ENCODE measurements around the gene AEN.

AEN gene

GRCh38 chr15:88613074-88613944, 7.8 kb upstream of the AEN start:
- Histone ChIP-seq H3K36me3 (ENCODE audit: control insufficient read depth in 4 of 4, insufficient read depth in 4 of 4, low read length in 3 of 4) (no peaks in the 10 kb centered on the region), H3K4me1 (ENCODE audit: control extremely low read depth in 1 of 4, control insufficient read depth in 4 of 4, insufficient read depth in 4 of 4, low read length in 3 of 4) (peaks cover 0 to 11% (median 8%) of the 10 kb centered on the region in 4 experiments), H3K9me3 (ENCODE audit: control extremely low read depth in 1 of 5, control insufficient read depth in 4 of 5, insufficient read depth in 2 of 5, low read depth in 1 of 5, low read length in 4 of 5) (no peaks in the 10 kb centered on the region), H3K27me3 (replicated peaks in 2 of 5; ENCODE audit: control insufficient read depth in 4 of 5, insufficient read depth in 5 of 5, low read length in 4 of 5) (peaks cover 0 to 10% (median 3%) of the 10 kb centered on the region in 5 experiments), H3K4me3 (ENCODE audit: control insufficient read depth in 1 of 7, extremely low read depth in 1 of 7, insufficient read depth in 4 of 7, low read depth in 2 of 7, low read length in 6 of 7) (no peak overlapping the region), H3K27ac (ENCODE audit: insufficient read depth in 1 of 2, low read depth in 1 of 2, low read length in 2 of 2, poor library complexity in 1 of 2, severe bottlenecking in 2 of 2) (no peak overlapping the region)
- no peak for DNase-seq
- ChIA-PET POLR2A (no interaction called here), CTCF (no interaction called here)
- WGBS (ENCODE audit: insufficient coverage) = 97% methylated on average over 3 of the region's 7 CpGs

DNA sequence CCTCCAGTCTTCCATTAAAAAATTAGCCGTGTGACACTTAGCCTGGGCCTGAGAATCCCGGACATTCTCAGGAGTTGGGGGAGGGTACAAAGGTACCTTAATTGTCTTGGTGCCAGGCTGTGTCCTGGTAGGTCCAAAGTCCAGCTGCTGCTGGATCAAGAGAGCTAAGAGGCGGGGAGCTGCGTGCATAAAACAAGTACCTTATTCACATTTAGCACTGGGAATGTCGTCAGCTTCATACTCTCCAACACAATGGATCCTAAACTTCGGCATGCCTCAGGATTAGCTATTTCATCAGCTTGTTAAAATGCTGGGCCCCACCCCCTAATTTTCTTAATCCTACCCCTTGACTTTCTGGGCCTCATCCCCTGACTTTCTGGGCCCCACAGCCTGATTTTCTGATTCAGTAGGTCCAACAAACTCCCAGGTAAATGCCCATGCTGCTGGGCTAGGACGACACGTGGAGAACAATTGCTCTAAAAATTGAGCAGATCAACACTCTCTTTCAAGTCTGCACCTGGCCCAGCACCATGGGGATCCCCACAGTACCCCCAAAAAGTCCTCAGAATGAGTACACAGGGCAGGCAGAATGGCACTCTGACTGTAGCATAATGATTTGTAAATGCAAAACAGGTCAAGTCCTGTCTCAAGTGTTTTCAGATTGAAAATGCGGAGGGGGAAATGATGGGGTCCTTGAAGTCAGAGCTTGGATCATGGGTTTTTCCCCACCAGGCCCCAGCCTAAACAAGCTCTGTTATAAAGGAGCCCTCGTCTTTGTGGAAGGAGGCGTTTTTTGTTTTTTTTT, 5.6 kb upstream of the AEN start:
- 96% methylated on average over 9 of the region's 11 CpGs for WGBS (ENCODE audit: insufficient coverage)
- POLR2A ChIA-PET = interaction anchor here (0.6 kb wide), 1 partner anchor 248 kb away, joined by 3 read pairs; no protein-coding TSS in a partner anchor

GRCh38 chr15:88616240-88616639, 4.9 kb upstream of the AEN start:
- Histone ChIP-seq H3K9me3 (ENCODE audit: control extremely low read depth in 1 of 5, control insufficient read depth in 4 of 5, insufficient read depth in 2 of 5, low read depth in 1 of 5, low read length in 4 of 5) (no peaks in the 10 kb centered on the region), H3K27ac (ENCODE audit: insufficient read depth in 1 of 2, low read depth in 1 of 2, low read length in 2 of 2, poor library complexity in 1 of 2, severe bottlenecking in 2 of 2) (no peak overlapping the region), H3K4me1 (ENCODE audit: control extremely low read depth in 1 of 4, control insufficient read depth in 4 of 4, insufficient read depth in 4 of 4, low read length in 3 of 4) (peaks cover 0 to 8% (median 5%) of the 10 kb centered on the region in 4 experiments), H3K27me3 (replicated peaks in 2 of 5; ENCODE audit: control insufficient read depth in 4 of 5, insufficient read depth in 5 of 5, low read length in 4 of 5) (peaks cover 0 to 3% (median 0%) of the 10 kb centered on the region in 5 experiments), H3K4me3 (ENCODE audit: control insufficient read depth in 1 of 7, extremely low read depth in 1 of 7, insufficient read depth in 4 of 7, low read depth in 2 of 7, low read length in 6 of 7) (no peak overlapping the region), H3K36me3 (ENCODE audit: control insufficient read depth in 4 of 4, insufficient read depth in 4 of 4, low read length in 3 of 4) (no peaks in the 10 kb centered on the region)
- ChIA-PET POLR2A (no interaction called here), CTCF (interaction anchor here (0.9 to 2.4 kb wide), 4 partner anchors 8 to 138 kb away, joined by 3 to 12 read pairs (median 4); no protein-coding TSS in a partner anchor)
- 96% methylated on average over 4 of the region's 4 CpGs for WGBS (ENCODE audit: insufficient coverage)
- DNase-seq = no peak

More for the DNA sequence above, 5.6 kb upstream of the AEN start:
- no peaks in the 10 kb centered on the region for H3K36me3 ChIP-seq (ENCODE audit: control insufficient read depth in 4 of 4, insufficient read depth in 4 of 4, low read length in 3 of 4)
- H3K4me3 ChIP-seq (ENCODE audit: control insufficient read depth in 1 of 7, extremely low read depth in 1 of 7, insufficient read depth in 4 of 7, low read depth in 2 of 7, low read length in 6 of 7) = no peak overlapping the region
- peaks cover 0 to 8% (median 6%) of the 10 kb centered on the region in 4 experiments for H3K4me1 ChIP-seq (ENCODE audit: control extremely low read depth in 1 of 4, control insufficient read depth in 4 of 4, insufficient read depth in 4 of 4, low read length in 3 of 4)
- H3K27me3 ChIP-seq (replicated peaks in 2 of 5; ENCODE audit: control insufficient read depth in 4 of 5, insufficient read depth in 5 of 5, low read length in 4 of 5) = peaks cover 0 to 3% (median 0%) of the 10 kb centered on the region in 5 experiments
- CTCF ChIA-PET = interaction anchor here (1.4 to 2.4 kb wide), 4 partner anchors 9 to 140 kb away, joined by 3 to 12 read pairs (median 4); no protein-coding TSS in a partner anchor
- H3K9me3 ChIP-seq (ENCODE audit: control extremely low read depth in 1 of 5, control insufficient read depth in 4 of 5, insufficient read depth in 2 of 5, low read depth in 1 of 5, low read length in 4 of 5) = no peaks in the 10 kb centered on the region
- no peak overlapping the region for H3K27ac ChIP-seq (ENCODE audit: insufficient read depth in 1 of 2, low read depth in 1 of 2, low read length in 2 of 2, poor library complexity in 1 of 2, severe bottlenecking in 2 of 2)
- DNase-seq = no peak

DNA sequence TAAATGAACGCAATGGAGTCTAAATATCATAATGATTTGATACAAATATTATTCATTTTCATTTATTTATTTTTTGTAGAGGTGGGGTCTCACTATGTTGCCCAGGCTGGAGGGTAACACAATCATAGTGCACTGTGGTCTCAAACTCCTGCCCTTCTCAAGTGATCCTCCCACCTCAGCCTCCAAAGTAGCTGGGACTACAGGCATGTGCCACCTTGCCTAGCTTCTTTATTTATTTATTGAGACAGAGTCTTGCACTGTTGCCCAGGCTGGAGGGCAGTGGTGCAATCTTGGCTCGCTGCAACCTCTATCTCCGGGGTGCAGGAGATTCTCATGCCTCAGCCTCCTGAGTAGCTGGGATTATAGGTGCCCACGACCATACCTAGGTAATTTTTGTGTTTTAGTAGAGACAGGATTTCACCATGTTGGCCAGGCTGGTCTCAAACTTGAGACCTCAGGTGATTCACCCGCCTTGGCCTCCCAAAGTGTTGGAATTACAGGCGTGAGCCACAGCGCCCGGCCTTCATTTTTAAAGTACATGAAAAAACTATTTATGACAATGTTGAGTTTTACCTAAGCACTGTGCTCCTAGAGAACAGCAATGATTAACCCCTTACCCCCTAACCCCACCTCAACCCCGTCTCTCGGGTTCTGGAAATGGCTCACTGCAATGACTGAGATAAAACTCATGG, 4.0 kb upstream of the AEN start:
- no peak overlapping the region for H3K4me3 ChIP-seq (ENCODE audit: control insufficient read depth in 1 of 7, extremely low read depth in 1 of 7, insufficient read depth in 4 of 7, low read depth in 2 of 7, low read length in 6 of 7)
- no peak overlapping the region for H3K27ac ChIP-seq (ENCODE audit: insufficient read depth in 1 of 2, low read depth in 1 of 2, low read length in 2 of 2, poor library complexity in 1 of 2, severe bottlenecking in 2 of 2)
- CTCF ChIA-PET = interaction anchor here (0.9 kb wide), 1 partner anchor 10 kb away, joined by 3 read pairs; no protein-coding TSS in a partner anchor
- WGBS (ENCODE audit: insufficient coverage) = 97% methylated on average over 5 of the region's 10 CpGs
- H3K27me3 ChIP-seq (replicated peaks in 2 of 5; ENCODE audit: control insufficient read depth in 4 of 5, insufficient read depth in 5 of 5, low read length in 4 of 5) = peaks cover 0 to 3% (median 0%) of the 10 kb centered on the region in 5 experiments
- POLR2A ChIA-PET = no interaction called here
- H3K4me1 ChIP-seq (ENCODE audit: control extremely low read depth in 1 of 4, control insufficient read depth in 4 of 4, insufficient read depth in 4 of 4, low read length in 3 of 4) = peaks cover 6 to 17% (median 13%) of the 10 kb centered on the region in 4 experiments
- no peaks in the 10 kb centered on the region for H3K36me3 ChIP-seq (ENCODE audit: control insufficient read depth in 4 of 4, insufficient read depth in 4 of 4, low read length in 3 of 4)
- DNase-seq = no peak
- no peaks in the 10 kb centered on the region for H3K9me3 ChIP-seq (ENCODE audit: control extremely low read depth in 1 of 5, control insufficient read depth in 4 of 5, insufficient read depth in 2 of 5, low read depth in 1 of 5, low read length in 4 of 5)

- no peaks in the 10 kb centered on the region for H3K9me3 ChIP-seq (ENCODE audit: control extremely low read depth in 1 of 5, control insufficient read depth in 4 of 5, insufficient read depth in 2 of 5, low read depth in 1 of 5, low read length in 4 of 5)
- WGBS (ENCODE audit: insufficient coverage) = no CpG with 5 or more reads among the region's 1 CpG
- H3K4me3 ChIP-seq (ENCODE audit: control insufficient read depth in 1 of 7, extremely low read depth in 1 of 7, insufficient read depth in 4 of 7, low read depth in 2 of 7, low read length in 6 of 7) = no peak overlapping the region
- no peak overlapping the region for H3K27ac ChIP-seq (ENCODE audit: insufficient read depth in 1 of 2, low read depth in 1 of 2, low read length in 2 of 2, poor library complexity in 1 of 2, severe bottlenecking in 2 of 2)
- peaks cover 6 to 23% (median 19%) of the 10 kb centered on the region in 4 experiments for H3K4me1 ChIP-seq (ENCODE audit: control extremely low read depth in 1 of 4, control insufficient read depth in 4 of 4, insufficient read depth in 4 of 4, low read length in 3 of 4)
- ChIA-PET CTCF (no interaction called here), POLR2A (no interaction called here)
- DNase-seq = no peak
- H3K27me3 ChIP-seq (replicated peaks in 2 of 5; ENCODE audit: control insufficient read depth in 4 of 5, insufficient read depth in 5 of 5, low read length in 4 of 5) = peaks cover 0 to 3% (median 0%) of the 10 kb centered on the region in 5 experiments
- H3K36me3 ChIP-seq (ENCODE audit: control insufficient read depth in 4 of 4, insufficient read depth in 4 of 4, low read length in 3 of 4) = no peaks in the 10 kb centered on the region
These were observed 3.4 kb upstream of the AEN start for GRCh38 chr15:88617790-88618189.

GRCh38 chr15:88618686-88619085, 2.5 kb upstream of the AEN start:
- CTCF ChIA-PET = no interaction called here
- Histone ChIP-seq H3K9me3 (ENCODE audit: control extremely low read depth in 1 of 5, control insufficient read depth in 4 of 5, insufficient read depth in 2 of 5, low read depth in 1 of 5, low read length in 4 of 5) (no peaks in the 10 kb centered on the region), H3K27me3 (replicated peaks in 2 of 5; ENCODE audit: control insufficient read depth in 4 of 5, insufficient read depth in 5 of 5, low read length in 4 of 5) (peaks cover 0 to 3% (median 0%) of the 10 kb centered on the region in 5 experiments), H3K4me1 (ENCODE audit: control extremely low read depth in 1 of 4, control insufficient read depth in 4 of 4, insufficient read depth in 4 of 4, low read length in 3 of 4) (peaks cover 6 to 29% (median 25%) of the 10 kb centered on the region in 4 experiments), H3K27ac (ENCODE audit: insufficient read depth in 1 of 2, low read depth in 1 of 2, low read length in 2 of 2, poor library complexity in 1 of 2, severe bottlenecking in 2 of 2) (no peak overlapping the region), H3K36me3 (ENCODE audit: control insufficient read depth in 4 of 4, insufficient read depth in 4 of 4, low read length in 3 of 4) (peaks cover 0 to 5% (median 0%) of the 10 kb centered on the region in 4 experiments), H3K4me3 (ENCODE audit: control insufficient read depth in 1 of 7, extremely low read depth in 1 of 7, insufficient read depth in 4 of 7, low read depth in 2 of 7, low read length in 6 of 7) (no peak overlapping the region)
- POLR2A ChIA-PET = no interaction called here
- DNase-seq = no peak
